HG02571 (cell line): Measurements from ENCODE around the gene AHR.

Source experiments
- ATAC-seq: cut with Tn5 transposase; IDR thresholded peaks from one replicate; pipeline ENCODE4 v1.9.1; 2021; ENCODE audit warnings: mild to moderate bottlenecking, moderate library complexity; ENCODE audit not compliant: unreplicated experiment

Gene AHR

DNA sequence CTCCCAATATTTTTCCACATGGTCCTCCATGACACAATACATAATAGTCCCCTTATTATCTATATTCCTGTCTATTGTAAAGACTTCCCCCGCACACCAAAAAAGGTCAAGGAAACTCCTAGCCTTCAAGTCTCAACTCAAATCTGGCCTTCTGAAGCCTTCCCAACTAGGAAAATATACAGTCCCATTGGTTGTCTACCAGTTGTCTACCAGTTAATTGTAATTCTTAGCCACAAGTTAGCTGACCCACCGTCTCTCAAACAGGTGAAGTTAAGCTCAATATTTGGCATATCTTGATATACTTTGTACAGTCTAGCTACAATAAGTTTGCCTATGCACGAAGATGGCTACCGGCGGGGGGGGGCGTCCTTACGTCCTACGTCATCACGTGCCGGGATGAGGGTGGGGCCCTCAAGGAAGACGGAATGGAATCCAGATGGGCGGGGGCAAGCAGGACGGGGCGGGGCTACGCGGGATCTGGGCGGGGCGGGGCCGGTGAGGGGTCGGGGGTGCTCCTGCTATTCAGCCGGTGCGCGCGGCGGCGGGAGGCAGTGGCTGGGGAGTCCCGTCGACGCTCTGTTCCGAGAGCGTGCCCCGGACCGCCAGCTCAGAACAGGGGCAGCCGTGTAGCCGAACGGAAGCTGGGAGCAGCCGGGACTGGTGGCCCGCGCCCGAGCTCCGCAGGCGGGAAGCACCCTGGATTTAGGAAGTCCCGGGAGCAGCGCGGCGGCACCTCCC, at the start of gene AHR:
Gene AHR, plus strand, starts transcription at position 551 of the 738 bp plus-strand sequence. CDS start 613 bp downstream, outside the sequence.
- peak; percentile 49 for ATAC-seq

DNA sequence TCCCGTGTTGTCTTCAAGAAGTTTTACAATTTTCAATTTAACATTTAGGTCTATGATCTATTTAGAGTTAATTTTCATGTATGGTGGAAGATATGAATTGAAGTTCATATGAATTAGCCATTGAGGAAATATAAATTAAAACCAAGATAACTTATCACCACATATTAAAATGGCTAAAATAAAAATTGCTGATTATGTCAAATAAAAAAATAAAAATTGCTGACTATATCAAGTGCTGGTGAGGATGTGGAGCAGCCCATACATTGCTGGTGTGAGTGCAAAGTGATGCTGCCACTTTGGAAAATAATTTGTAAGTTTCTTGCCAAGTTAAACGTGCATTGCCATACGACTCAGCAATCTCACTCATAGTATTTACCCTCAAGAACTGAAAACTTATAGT, 44.6 kb upstream of the AHR start:
- no peak for ATAC-seq

DNA sequence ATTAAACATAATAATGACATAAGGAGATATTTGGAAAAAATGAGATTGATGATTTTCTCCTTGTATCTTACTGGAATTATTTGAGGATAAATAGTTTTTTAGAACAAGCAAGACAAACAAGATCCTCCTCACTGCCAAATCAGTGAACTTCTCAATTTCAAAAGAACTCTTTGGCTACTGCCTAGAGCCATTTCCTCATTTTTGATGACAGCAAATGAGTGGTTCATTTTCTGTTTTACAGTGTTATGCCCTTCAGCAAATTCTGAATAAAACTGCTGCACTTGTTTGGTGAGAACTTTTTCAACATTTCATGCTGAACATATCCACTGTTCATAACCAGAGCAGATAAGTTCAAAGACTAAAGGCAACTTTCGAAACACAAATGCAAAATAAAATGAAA, 42.5 kb upstream of the AHR start:
- ATAC-seq, result no peak

DNA sequence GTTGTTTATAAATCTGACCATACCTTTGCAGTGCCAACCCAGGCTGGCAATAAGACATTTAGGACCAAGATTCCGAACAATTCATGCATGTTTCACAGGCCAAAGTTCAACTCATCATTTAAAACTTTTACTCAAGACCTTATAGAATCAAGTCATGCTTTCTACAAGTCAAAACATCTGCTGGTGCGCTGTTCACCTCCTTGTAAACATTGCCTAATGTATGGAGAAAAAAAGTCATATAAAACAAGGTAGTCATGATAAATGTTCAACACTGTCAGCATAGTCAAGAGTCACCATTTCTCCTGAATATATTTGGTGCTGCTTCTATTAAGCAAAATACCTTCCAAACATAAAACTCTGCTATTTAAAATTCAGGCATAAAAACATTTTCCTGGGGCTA, 42.1 kb upstream of the AHR start:
- ATAC-seq, result no peak

DNA sequence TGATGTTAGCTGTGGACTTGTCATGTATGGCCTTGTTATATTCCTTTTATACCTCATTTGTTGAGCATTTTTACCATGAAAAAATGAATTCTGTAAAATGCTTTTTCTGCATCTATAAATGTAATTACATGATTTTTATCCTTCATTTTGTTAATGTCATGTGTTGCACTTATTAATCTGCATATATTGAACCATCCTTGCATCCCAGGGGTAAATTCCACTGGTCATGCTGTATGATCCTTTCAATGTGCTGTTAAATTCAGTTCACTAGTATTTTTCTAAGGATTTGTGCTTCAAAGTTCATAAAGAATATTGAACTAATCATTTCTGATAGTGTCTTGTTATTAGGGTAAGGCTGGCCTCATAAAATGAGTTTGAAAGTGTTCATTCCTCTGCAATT, 31.9 kb upstream of the AHR start:
- ATAC-seq, result no peak

DNA sequence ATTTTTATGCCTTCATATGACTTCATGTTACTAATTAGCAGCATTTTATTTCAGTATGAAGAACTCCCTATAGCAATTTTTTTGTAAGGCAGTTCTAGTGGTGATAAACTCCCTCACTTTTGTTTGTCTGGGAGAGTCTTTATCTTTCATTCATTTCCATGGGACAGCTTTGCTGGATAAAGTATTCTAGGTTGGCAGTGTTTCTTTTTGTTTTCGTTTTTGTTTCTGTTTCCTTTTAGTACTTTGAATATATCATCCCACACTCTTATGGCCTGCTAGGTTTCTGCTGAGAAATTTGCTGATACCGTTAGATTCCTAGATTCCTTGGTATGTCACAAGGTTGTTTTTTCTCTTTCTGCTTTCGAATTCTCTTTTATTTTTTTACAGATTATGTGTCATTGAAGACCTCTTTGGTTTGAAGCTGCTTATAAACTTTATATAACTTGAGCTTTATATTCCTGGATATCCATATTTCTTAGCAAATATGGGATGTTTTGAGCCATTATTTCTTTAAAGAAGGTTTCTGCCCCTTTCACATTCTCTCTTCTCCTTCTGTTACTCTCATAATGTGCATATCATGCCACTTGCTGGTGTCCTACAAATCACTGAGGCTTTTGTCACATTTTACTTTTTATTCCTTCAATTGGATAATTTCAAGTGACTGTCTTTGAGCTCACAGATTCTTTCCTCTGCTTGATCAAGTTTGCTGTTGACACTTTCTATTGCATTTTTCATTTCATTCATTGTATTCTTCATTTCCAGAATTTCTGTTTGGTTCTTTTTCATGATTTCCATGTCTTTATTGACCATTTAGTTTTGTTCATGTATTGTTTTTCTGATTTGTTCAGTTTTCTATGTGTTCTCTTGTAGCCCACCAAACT, 28.9 kb upstream of the AHR start:
- no peak for ATAC-seq

DNA sequence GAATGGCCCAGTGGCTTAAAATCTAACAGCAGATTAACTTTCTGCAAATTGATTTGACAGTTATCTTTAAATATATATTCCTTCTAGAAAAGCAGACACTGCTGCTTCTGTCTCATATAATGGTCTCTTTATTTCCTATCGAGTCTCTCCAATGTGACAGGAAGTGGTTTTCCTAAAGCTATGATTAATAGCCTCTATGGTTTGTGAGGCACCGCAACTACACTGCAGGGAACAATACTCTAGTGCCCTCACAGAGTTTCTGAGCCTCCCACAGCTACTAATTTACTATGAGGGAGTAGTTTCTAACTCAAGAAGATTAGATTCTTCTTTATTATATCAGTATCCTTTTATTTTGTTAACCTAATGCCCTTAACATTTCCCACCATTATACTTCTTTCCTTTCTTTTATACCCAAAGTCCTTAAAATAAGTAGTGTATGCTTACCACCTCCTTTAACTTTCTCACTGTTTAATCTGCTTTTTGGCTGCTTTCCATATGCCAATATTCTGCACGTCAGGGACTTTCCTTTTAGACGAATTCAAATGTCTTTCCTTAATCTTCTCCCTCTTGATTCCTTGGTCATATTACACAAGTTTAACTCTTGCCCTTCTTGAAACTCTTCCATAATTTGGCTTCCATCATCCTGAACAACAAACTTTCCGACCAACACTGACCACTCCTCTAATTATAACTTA, 23.8 kb upstream of the AHR start:
- no peak for ATAC-seq

DNA sequence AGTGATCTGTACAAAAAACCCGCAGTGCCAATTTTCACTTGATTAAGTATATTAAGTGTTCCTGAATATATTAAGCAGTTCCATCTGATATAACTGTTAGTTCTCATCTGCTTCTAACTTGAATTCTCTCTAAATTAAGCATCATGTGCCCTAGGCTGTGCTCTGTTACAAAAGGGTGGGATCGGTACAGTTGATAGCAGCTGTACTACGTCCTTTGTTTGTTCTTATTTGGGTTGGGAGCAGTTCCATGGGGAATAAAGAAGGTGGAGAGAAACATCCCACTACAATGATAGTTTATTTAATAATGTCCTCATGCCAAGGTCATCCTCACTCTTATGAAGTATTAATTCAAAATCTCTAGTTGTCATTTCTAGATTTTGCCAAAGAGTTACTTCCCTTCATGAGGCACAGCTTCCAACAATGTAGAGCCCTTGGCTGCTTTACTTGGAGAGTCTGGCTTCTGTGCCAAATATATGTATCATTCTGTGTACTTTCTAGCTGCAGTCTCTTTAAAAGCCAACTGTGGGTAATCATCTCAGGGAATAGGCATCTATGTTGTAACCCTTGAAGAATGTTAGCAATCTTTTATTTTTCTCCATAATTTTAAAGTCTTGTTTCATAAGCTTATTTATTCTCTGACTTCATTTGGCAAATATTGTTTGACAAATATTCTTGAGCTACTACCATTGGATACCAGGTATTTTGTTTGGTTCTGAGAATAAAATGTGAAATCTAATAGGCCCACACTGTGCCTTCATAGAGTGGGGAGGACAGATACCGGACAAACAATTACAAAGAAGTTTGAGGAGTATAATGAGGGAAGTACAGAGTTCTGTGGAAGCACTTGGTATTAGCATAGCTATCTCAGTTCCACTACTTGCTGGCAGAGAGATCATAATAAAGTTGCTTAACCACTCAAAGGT, 22.4 kb upstream of the AHR start:
- no peak for ATAC-seq

DNA sequence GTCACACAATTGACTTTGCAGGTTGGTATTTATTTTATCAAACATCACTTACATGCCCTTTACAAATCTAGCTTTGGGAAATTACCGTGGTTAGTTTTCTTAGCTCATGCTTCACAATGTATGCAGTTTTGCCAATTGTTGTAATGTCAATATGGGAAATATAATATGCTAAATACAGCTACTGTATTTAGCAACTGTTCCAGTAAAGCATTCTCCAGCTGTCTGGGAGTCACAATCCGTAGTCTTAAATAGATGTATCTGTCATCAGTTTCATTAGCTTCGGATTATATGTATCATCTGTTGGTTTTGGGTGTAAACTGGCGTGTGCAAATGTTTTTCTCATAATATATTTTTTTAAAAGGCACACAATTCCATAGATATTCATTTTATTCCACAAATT, 19.4 kb upstream of the AHR start:
- ATAC-seq, result no peak

DNA sequence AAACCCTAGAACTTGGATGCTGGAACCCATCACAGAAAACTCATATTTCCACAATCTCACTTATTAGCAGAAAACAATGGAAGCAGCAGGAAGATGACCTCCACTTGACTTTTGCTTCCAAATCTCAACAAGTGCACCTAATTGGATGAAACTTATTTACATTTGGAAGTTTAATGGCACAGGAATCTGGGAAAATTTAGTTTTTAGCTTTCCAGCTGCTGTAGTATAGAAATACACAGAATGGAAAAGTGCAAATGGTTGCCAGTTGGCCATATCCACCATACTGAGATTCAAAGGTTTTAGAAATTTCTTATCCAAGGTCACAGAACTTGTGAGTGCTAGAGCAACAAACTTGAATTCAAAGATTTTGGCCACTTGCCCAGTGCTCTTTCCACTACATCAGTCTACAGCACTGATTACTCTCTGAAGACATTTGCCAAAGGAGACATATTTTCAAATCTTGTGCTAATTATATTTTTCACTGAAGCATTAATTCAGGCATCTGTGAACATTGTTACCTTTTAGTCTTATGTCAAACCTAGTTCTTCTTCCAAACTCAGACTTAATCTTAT, 9.3 kb upstream of the AHR start:
- no peak for ATAC-seq

DNA sequence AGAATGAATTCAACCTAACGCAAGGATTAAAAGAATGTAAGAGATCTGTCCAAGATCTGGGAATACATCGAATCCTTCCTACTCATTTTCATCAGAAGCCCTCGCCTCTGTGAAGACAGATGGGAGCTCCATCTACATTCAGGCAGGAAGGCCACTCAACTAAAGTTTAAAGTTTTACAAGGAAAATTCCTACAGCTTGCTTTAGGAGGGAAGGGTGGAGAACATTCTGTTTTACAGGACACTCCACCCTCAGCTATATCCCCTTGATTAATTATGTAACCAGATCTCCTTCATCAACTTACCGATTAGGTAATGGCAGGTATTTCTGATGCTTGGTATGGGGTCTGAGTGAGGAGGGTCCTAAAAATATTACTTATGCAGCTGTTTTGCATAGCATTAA, 5.6 kb upstream of the AHR start:
- ATAC-seq, result no peak

DNA sequence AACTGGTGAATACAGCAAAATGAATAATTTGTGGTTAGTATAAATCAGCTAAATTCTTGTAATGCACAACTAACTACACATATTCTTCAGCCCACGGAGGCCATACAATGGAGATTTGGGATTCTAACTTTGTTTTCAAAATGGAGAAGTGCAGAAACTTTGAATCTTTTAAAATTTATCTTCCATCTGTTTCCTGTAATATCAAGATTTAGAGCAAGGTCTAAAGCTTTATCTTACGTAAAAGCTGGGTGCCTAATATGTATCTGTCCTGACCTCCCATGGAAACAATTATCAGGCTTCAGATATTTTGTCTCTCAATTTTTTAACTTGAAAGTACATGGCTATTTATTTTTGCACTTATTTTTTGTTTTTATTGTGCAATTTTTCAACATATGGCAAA, 5.0 kb upstream of the AHR start:
- no peak for ATAC-seq

DNA sequence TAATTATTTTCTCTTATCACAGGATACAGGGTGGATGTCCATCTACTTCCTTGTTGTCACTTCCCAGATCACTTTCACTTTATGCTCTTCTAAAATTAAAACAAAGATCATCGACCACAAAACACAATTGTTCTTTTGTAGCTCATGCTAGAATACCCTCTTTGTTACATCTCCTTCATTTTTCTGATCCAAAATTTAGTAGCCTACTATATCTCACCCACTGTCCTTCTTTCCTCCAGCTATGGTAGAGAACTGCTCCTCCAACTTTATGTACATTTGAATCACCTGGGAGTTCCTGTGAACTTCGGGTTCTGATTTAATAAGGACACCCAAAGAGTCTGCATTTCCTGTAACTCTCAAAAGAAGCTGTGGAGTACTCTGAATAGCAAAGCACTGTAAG, 1.2 kb upstream of the AHR start:
- no peak for ATAC-seq

DNA sequence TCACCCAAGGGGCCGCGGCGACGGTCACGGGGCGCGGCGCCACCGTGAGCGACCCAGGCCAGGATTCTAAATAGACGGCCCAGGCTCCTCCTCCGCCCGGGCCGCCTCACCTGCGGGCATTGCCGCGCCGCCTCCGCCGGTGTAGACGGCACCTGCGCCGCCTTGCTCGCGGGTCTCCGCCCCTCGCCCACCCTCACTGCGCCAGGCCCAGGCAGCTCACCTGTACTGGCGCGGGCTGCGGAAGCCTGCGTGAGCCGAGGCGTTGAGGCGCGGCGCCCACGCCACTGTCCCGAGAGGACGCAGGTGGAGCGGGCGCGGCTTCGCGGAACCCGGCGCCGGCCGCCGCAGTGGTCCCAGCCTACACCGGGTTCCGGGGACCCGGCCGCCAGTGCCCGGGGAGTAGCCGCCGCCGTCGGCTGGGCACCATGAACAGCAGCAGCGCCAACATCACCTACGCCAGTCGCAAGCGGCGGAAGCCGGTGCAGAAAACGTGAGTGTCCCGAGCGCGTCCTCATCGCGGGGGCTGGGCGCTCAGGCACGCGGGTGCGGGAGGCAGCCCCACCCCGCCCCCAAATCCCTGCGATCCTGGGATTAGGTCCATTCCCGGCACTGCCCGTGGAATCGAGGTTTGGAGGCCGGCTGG, 509 bp downstream of the AHR start:
- ATAC-seq, result peak; percentile 33

DNA sequence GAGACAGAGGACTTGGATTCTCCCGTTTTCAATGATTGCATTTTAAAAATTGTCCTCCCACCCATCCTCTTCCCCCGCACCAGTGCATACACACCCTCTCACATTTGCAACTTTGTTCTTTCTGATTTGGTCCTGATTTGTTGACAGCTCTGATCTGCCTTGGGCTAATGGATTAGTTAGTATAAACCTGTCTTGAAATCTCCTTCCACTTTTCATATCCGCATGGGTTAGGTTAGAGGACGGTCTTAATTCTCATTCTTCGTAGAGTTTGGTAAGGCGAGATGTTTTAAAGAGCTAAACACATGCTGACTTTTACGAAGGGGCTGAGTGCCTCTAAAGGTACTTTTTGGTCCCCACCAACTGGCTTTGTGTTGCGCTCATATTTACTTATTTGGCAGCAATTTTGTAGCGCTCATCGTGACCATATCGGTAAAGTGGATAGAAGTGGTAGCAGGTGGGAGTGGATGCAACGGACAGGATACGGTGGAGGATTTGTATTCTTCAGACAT, 1.1 kb downstream of the AHR start:
- peak; percentile 4 for ATAC-seq

DNA sequence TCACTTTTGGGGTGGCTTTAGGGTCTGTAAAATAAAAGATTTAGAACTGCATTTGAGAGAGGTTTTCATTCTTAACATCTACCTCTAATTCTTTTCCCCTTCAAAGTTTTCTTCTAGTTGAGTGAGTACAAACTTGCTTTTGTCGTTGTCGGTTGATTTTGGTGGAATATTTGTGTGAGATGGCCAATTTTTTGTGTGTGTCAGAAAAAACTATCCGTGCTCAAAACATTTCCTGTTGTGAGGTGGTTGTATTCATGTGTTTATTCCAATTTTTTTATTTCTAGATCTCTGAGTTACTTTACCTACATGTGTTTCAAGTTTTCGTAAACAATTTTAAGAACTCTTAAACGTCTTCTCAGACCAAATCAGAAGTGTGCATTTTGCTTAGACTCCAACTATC, 1.6 kb downstream of the AHR start:
- no peak for ATAC-seq

DNA sequence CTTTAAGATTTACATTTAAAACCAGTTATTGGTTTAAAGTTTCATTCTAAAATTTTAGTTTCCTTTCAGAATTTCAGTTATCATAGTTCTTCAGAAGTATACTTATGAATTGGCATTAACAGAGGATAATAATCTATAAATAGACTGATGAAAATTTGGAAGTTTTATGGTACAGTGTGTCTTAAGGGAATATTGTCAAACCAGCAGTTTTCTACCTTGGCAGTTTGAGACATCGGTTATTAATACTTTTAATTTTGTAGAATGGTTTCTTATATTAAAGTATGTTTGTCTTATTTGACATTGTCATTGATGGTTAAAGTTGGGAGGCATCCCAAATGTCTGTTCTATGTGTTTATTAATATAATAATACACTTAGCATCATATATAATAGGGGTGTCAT, 2.0 kb downstream of the AHR start:
- ATAC-seq, result no peak

DNA sequence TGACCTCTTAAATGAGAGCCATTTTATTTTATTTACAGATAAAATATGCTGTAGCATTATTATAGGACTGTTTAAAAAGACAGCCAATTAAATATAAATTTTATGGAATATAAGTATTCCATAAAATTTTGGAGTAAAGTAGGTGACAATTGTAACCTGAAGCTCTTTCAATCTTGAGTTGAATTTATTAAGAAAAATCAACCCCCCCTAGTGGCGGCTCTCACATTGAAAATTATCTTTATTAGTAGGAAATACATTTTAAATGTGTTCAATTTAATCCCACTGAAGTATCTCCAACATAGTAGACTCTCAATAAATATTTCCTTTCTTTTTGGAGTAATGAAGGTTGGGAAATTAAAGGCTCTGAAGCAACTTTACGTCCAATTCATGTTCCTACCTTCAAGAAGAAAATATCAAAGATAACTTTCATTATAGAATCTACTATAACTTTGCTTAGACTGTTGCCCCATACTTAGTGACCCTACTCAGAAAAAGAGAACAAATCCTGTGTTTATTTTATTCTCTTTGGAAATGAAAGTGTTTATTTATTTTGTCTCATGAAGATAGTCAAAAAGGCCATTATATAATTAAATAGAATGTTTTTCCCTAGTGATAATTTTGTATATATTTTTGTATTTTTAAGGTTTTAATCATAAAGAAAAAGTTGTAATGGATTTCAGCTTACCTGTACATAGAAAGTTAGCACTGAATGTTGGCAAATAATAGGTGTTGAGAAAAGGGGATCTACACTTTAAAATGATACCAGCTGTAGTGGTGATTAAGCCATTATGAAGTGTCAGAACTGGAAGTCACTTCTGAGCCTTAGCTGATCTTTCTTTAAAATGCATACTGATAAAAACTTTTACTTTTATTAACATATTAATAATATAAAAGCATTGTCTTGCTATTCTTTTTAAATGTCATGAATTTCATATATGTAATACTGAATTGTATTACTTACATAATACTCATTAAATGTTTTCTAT, 3.3 kb downstream of the AHR start:
- ATAC-seq, result no peak
